H1 (cell line): Measurements from ENCODE around the gene FAM174B. TPM values are rescaled to one million over a fixed set of nuclear protein-coding genes. Genes with fewer than 3 reads are reported as not detected.

Experiments
- CTCF ChIA-PET: fragments of 300-600 bp; sonication (Branson Sonifier 250); formaldehyde crosslinking; loops from one replicate; lab custom pipeline; 2021; ENCODE audit not compliant: partially characterized antibody; lab: Charles Lee
- POLR2A ChIA-PET: fragments of 300-600 bp; sonication (Branson Sonifier 250); formaldehyde crosslinking; loops from one replicate; lab custom pipeline; 2021; ENCODE audit warnings: inconsistent platforms; ENCODE audit not compliant: partially characterized antibody; lab: Charles Lee
- DNase-seq, 2 experiments: peaks; one replicate each; pipeline versions ENCODE4 v3.0.0 to v3.0.0-alpha.2; 2010 to 2022; ENCODE audit warnings: low spot score in 2 of 2, low read depth in 1 of 2, mixed read lengths in 1 of 2
- FAIRE-seq: peaks from 2 replicates; lab custom pipeline; 2011; peaks lifted over from hg19 to GRCh38; lab: Jason Lieb, UNC
- H2AFZ ChIP-seq: 2 replicates; pipeline ENCODE4 v1.8.1; 2012; ENCODE audit warnings: low read length, inconsistent platforms
- H2AK5ac ChIP-seq: 2 replicates; pipeline ENCODE4 v1.6.1; 2013; ENCODE audit warnings: low read depth, low read length
- H2BK120ac ChIP-seq: replicated peaks from 2 replicates; pipeline ENCODE3; 2013; ENCODE audit warnings: low read depth, low read length, inconsistent platforms
- H2BK12ac ChIP-seq: 2 replicates; pipeline ENCODE4 v1.6.1; 2013; ENCODE audit warnings: low read depth, low read length
- H2BK15ac ChIP-seq: 2 replicates; pipeline ENCODE4 v1.6.1; 2013; ENCODE audit warnings: low read length
- H2BK20ac ChIP-seq: 2 replicates; pipeline ENCODE4 v1.6.1; 2013; ENCODE audit warnings: low read length
- H2BK5ac ChIP-seq: 2 replicates; pipeline ENCODE4 v1.6.1; 2013; ENCODE audit warnings: low read depth, low read length
- H3K14ac ChIP-seq: 2 replicates; pipeline ENCODE4 v1.6.1; 2013; ENCODE audit warnings: inconsistent platforms; ENCODE audit not compliant: insufficient read length
- H3K18ac ChIP-seq: 2 replicates; pipeline ENCODE4 v1.6.1; 2013; ENCODE audit warnings: low read length; ENCODE audit errors: extremely low read depth
- H3K23ac ChIP-seq: 2 replicates; pipeline ENCODE4 v1.6.1; 2013; ENCODE audit warnings: inconsistent platforms; ENCODE audit not compliant: insufficient read length
- H3K23me2 ChIP-seq: 2 replicates; pipeline ENCODE4 v1.6.1; 2013; ENCODE audit warnings: low read depth, low read length
- H3K27ac ChIP-seq: 2 replicates; pipeline ENCODE4 v1.6.1; 2011; ENCODE audit warnings: low read depth, low read length, inconsistent platforms
- H3K27me3 ChIP-seq, 4 experiments: replicated peaks in 1 of 4; 1 replicate in 1 of 4; 2 replicates in 3 of 4; pipeline versions ENCODE4 v1.6.1 to v1.8.1; 2011 to 2013; ENCODE audit warnings: low read length in 3 of 4, mild to moderate bottlenecking in 3 of 4, inconsistent platforms in 2 of 4, mixed read lengths in 2 of 4, moderate library complexity in 1 of 4; ENCODE audit not compliant: control insufficient read depth in 3 of 4, insufficient read depth in 3 of 4; ENCODE audit errors: extremely low read depth in 1 of 4
- H3K36me3 ChIP-seq, 4 experiments: 2 replicates each; pipeline versions ENCODE4 v1.6.1 to v1.8.1; 2011 to 2013; ENCODE audit warnings: mild to moderate bottlenecking in 4 of 4, low read length in 3 of 4, moderate library complexity in 2 of 4, control low read depth in 1 of 4, inconsistent platforms in 1 of 4; ENCODE audit not compliant: insufficient read depth in 4 of 4, control insufficient read depth in 2 of 4
- H3K4ac ChIP-seq: replicated peaks from 2 replicates; pipeline ENCODE3; 2013; ENCODE audit warnings: low read length, low read depth, mixed read lengths, inconsistent platforms; ENCODE audit not compliant: insufficient read length
- H3K4me1 ChIP-seq, 4 experiments: replicated peaks in 1 of 4; 1 replicate in 1 of 4; 2 replicates in 3 of 4; pipeline versions ENCODE4 v1.6.1 to v1.8.1; 2011 to 2013; ENCODE audit warnings: low read length in 3 of 4, inconsistent platforms in 2 of 4, mixed read lengths in 1 of 4; ENCODE audit not compliant: insufficient read depth in 4 of 4, control insufficient read depth in 3 of 4
- H3K4me2 ChIP-seq, 2 experiments: 2 replicates each; pipeline versions ENCODE4 v1.6.1 to v1.8.1; 2011 to 2013; ENCODE audit warnings: low read depth in 2 of 2, low read length in 2 of 2, control low read depth in 1 of 2, inconsistent platforms in 1 of 2, mild to moderate bottlenecking in 1 of 2; ENCODE audit not compliant: insufficient read depth in 1 of 2
- H3K4me3 ChIP-seq, 4 experiments: fragments of 200-600, 300-600 bp in 1 of 4; sonication (generic), shearing (Covaris generic), sonication (Bioruptor Twin) in 1 of 4; 2 replicates each; pipeline versions ENCODE4 v1.5.1 to v1.8.1; 2011 to 2016; ENCODE audit warnings: low read length in 4 of 4, low read depth in 3 of 4, control low read depth in 2 of 4, inconsistent platforms in 2 of 4, mild to moderate bottlenecking in 2 of 4, mixed read lengths in 1 of 4, moderate library complexity in 1 of 4; ENCODE audit not compliant: insufficient read depth in 2 of 4; ENCODE audit errors: extremely low read depth in 1 of 4
- H3K56ac ChIP-seq: replicated peaks from 2 replicates; pipeline ENCODE3; 2013; ENCODE audit warnings: low read depth, mild to moderate bottlenecking, mixed read lengths, low read length, inconsistent platforms; ENCODE audit not compliant: insufficient read length
- H3K79me1 ChIP-seq: 2 replicates; pipeline ENCODE4 v1.6.1; 2013; ENCODE audit warnings: low read depth, low read length, control low read depth
- H3K79me2 ChIP-seq, 2 experiments: 2 replicates each; pipeline versions ENCODE4 v1.6.1 to v1.8.1; 2012 to 2013; ENCODE audit warnings: low read length in 2 of 2, mild to moderate bottlenecking in 2 of 2, inconsistent platforms in 1 of 2; ENCODE audit not compliant: insufficient read depth in 2 of 2, control insufficient read depth in 1 of 2
- H3K9ac ChIP-seq, 4 experiments: replicated peaks in 1 of 4; 1 replicate in 1 of 4; 2 replicates in 3 of 4; pipeline versions ENCODE4 v1.6.1 to v1.8.1; 2011 to 2013; ENCODE audit warnings: low read depth in 3 of 4, low read length in 3 of 4, control low read depth in 2 of 4, mild to moderate bottlenecking in 2 of 4, moderate library complexity in 2 of 4, inconsistent platforms in 1 of 4; ENCODE audit errors: extremely low read depth in 1 of 4
- H3K9me3 ChIP-seq, 2 experiments: 2 replicates each; pipeline versions ENCODE4 v1.6.1 to v1.8.1; 2012 to 2013; ENCODE audit warnings: mild to moderate bottlenecking in 2 of 2, moderate library complexity in 2 of 2, control low read depth in 1 of 2, inconsistent platforms in 1 of 2, low read depth in 1 of 2, low read length in 1 of 2, mixed read lengths in 1 of 2; ENCODE audit not compliant: insufficient read depth in 2 of 2
- H4K20me1 ChIP-seq, 2 experiments: replicated peaks in 1 of 2; 2 replicates each; pipeline versions ENCODE3 to v1.8.1; 2011 to 2013; ENCODE audit warnings: inconsistent platforms in 2 of 2, low read length in 2 of 2, mild to moderate bottlenecking in 1 of 2; ENCODE audit not compliant: insufficient read depth in 2 of 2, control insufficient read depth in 1 of 2
- H4K5ac ChIP-seq: 2 replicates; pipeline ENCODE4 v1.6.1; 2013; ENCODE audit warnings: low read length, low read depth, mixed read lengths, inconsistent platforms; ENCODE audit not compliant: insufficient read length
- H4K8ac ChIP-seq: 2 replicates; pipeline ENCODE4 v1.8.0; 2013; ENCODE audit warnings: mild to moderate bottlenecking, moderate library complexity, low read length, inconsistent platforms; ENCODE audit not compliant: insufficient read depth; ENCODE audit errors: extremely low read depth
- H4K91ac ChIP-seq: replicated peaks from 2 replicates; pipeline ENCODE3; 2013; ENCODE audit warnings: low read length, mixed read lengths, inconsistent platforms; ENCODE audit not compliant: insufficient read length
- CEBPB ChIP-seq: IDR thresholded peaks from 2 replicates; pipeline ENCODE4 v1.6.1; 2012; ENCODE audit warnings: low read depth, low read length
- CHD1 ChIP-seq: IDR thresholded peaks from 2 replicates; pipeline ENCODE4 v1.6.1; 2012; ENCODE audit warnings: low read depth, low read length, improper control_type of control experiment
- HDAC6 ChIP-seq: IDR thresholded peaks from one replicate; pipeline ENCODE4 v1.7.1; 2012; ENCODE audit warnings: low read depth, mild to moderate bottlenecking, inconsistent platforms, low read length, moderate library complexity
- KDM1A ChIP-seq: fragments of 200-600, 300-600 bp; sonication (generic); IDR thresholded peaks from 2 replicates; pipeline ENCODE4 v1.7.1; 2016; ENCODE audit warnings: mild to moderate bottlenecking, low read length, borderline replicate concordance
- KDM5A ChIP-seq: fragments of 200-600 bp; IDR thresholded peaks from 2 replicates; pipeline ENCODE4 v1.7.1; 2012; ENCODE audit warnings: mild to moderate bottlenecking, low read length, inconsistent platforms, mixed read lengths
- PHF8 ChIP-seq: fragments of 200-600 bp; sonication (generic); conservative IDR thresholded peaks from 2 replicates; pipeline ENCODE4 v1.7.1; 2012; ENCODE audit warnings: low read depth, mild to moderate bottlenecking, inconsistent platforms, low read length, moderate library complexity
- RXRA ChIP-seq: IDR thresholded peaks from 2 replicates; pipeline ENCODE4 v1.6.1; 2011; ENCODE audit warnings: low read depth, mild to moderate bottlenecking, low read length, moderate library complexity; ENCODE audit not compliant: insufficient read depth
- SIX5 ChIP-seq: IDR thresholded peaks from 2 replicates; pipeline ENCODE4 v1.6.1; 2011; ENCODE audit warnings: mild to moderate bottlenecking, low read depth, low read length
- SP2 ChIP-seq: IDR thresholded peaks from 2 replicates; pipeline ENCODE4 v1.6.1; 2012; ENCODE audit warnings: mild to moderate bottlenecking, low read length, inconsistent platforms
- SUZ12 ChIP-seq: fragments of 200-600 bp; sonication (generic); IDR thresholded peaks from 2 replicates; pipeline ENCODE4 v1.6.1; 2012; ENCODE audit warnings: mild to moderate bottlenecking, inconsistent platforms, low read length, moderate library complexity, mixed read lengths
- TBP ChIP-seq: IDR thresholded peaks from 2 replicates; pipeline ENCODE4 v1.6.1; 2011; ENCODE audit warnings: low read depth, low read length, improper control_type of control experiment
- polyA plus RNA-seq, 7 experiments: library from polyadenylated mRNA; depleted of rRNA in 3 of 7; stranded (reverse) in 5 of 7; unstranded in 2 of 7; fragments of >200 nt in 5 of 7; fragments of 200-250 nt in 2 of 7; gene quantifications; 1 replicate in 5 of 7; 2 replicates in 1 of 7; 4 replicates in 1 of 7; pipeline versions ENCODE4 v1.2.1 to v1.2.3, GENCODE V29; 2011 to 2013; ENCODE audit warnings: missing spikeins in 2 of 7, mixed read lengths in 2 of 7
- total RNA-seq: library from RNA; stranded (reverse); fragmentation: NEBNext Ultra II Directional; extraction: Animal tissue kit (Norgen Biotek cat#: 25700); gene quantifications from 2 replicates; pipeline ENCODE4 v1.2.1, GENCODE V29; 2021

Gene FAM174B
- total and polyA plus RNA-seq, 2 of the 8 experiments (the other 6 are each of a cell fraction or from before 2014, with no cell fraction given), result 9.3 to 35.2 TPM

DNA sequence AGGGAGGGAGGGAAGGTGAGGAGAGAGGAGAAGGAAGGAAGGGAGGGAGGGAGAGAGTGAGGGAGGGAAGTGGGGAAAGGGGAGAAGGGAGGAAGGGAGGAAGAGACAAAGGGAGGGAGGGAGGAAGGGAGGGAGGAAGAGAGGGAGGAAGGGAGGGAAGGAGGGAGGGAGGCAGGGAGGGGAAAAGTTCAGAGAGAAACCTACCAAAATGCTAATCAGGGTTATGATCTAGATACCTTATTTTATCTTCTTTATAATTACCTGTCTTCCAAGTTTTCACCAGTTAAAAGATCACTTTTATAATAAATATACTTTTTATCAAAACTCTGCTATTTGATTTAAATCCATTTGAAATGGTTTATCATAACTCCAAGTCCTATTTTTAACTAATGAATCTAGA is 44.4 kb downstream of the FAM174B start:
- Histone ChIP-seq H4K20me1 (no peaks in the 10 kb centered on the region), H2BK120ac (no peak overlapping the region), H3K4me1 (no peaks in the 10 kb centered on the region), H4K91ac (no peak overlapping the region), H3K4ac (no peak overlapping the region), H3K27ac (no peak overlapping the region), H3K23me2 (no peaks in the 10 kb centered on the region), H2BK20ac (no peak overlapping the region), H3K27me3 (no peaks in the 10 kb centered on the region), H2AFZ (no peak overlapping the region), H3K79me2 (no peaks in the 10 kb centered on the region), H3K4me2 (no peak overlapping the region), H3K79me1 (no peaks in the 10 kb centered on the region), H3K18ac (no peak overlapping the region), H3K23ac (no peak overlapping the region), H3K4me3 (no peak overlapping the region), H2BK5ac (no peak overlapping the region), H2AK5ac (no peak overlapping the region), H3K56ac (no peak overlapping the region), H2BK15ac (no peak overlapping the region), H3K9me3 (peaks cover 0 to 7% of the 10 kb centered on the region in 2 experiments; a peak in 1 of 4 replicates), H3K9ac (no peak overlapping the region), H4K8ac (no peak overlapping the region), H2BK12ac (no peak overlapping the region), H3K14ac (no peak overlapping the region), H4K5ac (no peak overlapping the region), H3K36me3 (no peaks in the 10 kb centered on the region)
- no peak for FAIRE-seq
- TF ChIP-seq RXRA (no peak), CEBPB (no peak), TBP (no peak), SP2 (no peak), PHF8 (no peak), KDM5A (no peak), HDAC6 (no peak), SUZ12 (no peak), KDM1A (no peak), CHD1 (no peak), SIX5 (no peak)
- ChIA-PET POLR2A (no interaction called here), CTCF (interaction anchor here (0.9 to 3.1 kb wide), 3 partner anchors 18 to 93 kb away, joined by 3 to 20 read pairs (median 3); no protein-coding TSS in a partner anchor)
- DNase-seq, result no peak
